Activated CD4-positive, alpha-beta T cell treated with anti-CD3 and anti-CD28 coated beads, Interleukin-2, Interleukin-4, amounts not matched to agents 100 ng/mL and 50 ng/mL, durations not matched to agents 16 hours and 8 hours (primary cell): Measurements from ENCODE around the gene SCYGR1.
"Not testable (repeated sequence)": the region's sequence is repeated elsewhere in the genome, so short reads cannot be mapped to it uniquely, and the experiment has no call there.

ENCODE experiments used
- DNase-seq: peaks from one replicate; pipeline ENCODE4 v3.0.0-alpha.2; 2020; ENCODE audit warnings: low spot score

The SCYGR1 gene

GRCh38 chr2:227387583-227387982 lies at the start of gene SCYGR1:
TSS of gene SCYGR1 (minus strand) at chr2:227387949. CDS start at chr2:227387949, 0 bp downstream.
- not testable (repeated sequence) for DNase-seq

- no peak for DNase-seq
These were observed 48.9 kb upstream of the SCYGR1 start for GRCh38 chr2:227436436-227437174.

- DNase-seq = no peak
These were observed 45.4 kb upstream of the SCYGR1 start for GRCh38 chr2:227433171-227433570.

- no peak for DNase-seq
These were observed 42.9 kb upstream of the SCYGR1 start for GRCh38 chr2:227430639-227431038.

GRCh38 chr2:227428731-227429285 lies 41.1 kb upstream of the SCYGR1 start:
- no peak for DNase-seq

- DNase-seq = no peak
These were observed 36.1 kb upstream of the SCYGR1 start for GRCh38 chr2:227423656-227424499.

GRCh38 chr2:227420087-227421052 lies 32.6 kb upstream of the SCYGR1 start:
- DNase-seq = no peak

- no peak for DNase-seq
These were observed 29.0 kb upstream of the SCYGR1 start for GRCh38 chr2:227416701-227417100.

GRCh38 chr2:227415538-227416424 lies 28.0 kb upstream of the SCYGR1 start:
- peak; percentile 34 for DNase-seq

- no peak for DNase-seq
These were observed 27.1 kb upstream of the SCYGR1 start for GRCh38 chr2:227414846-227415245.

- no peak for DNase-seq
These were observed 25.6 kb upstream of the SCYGR1 start for GRCh38 chr2:227413371-227413770.

- no peak for DNase-seq
These were observed 25.1 kb upstream of the SCYGR1 start for GRCh38 chr2:227412877-227413276.

GRCh38 chr2:227411990-227412350 lies 24.2 kb upstream of the SCYGR1 start:
- no peak for DNase-seq

- DNase-seq = peak; percentile 76
These were observed 23.7 kb upstream of the SCYGR1 start for GRCh38 chr2:227411320-227411989.

GRCh38 chr2:227410191-227410590 lies 22.4 kb upstream of the SCYGR1 start:
- DNase-seq = no peak

- no peak for DNase-seq
These were observed 19.9 kb upstream of the SCYGR1 start for GRCh38 chr2:227407591-227408151.

GRCh38 chr2:227406177-227407031 lies 18.7 kb upstream of the SCYGR1 start:
- DNase-seq = peak; percentile 22

- DNase-seq = no peak
These were observed 17.0 kb upstream of the SCYGR1 start for GRCh38 chr2:227404585-227405271.
